Gastroesophageal sphincter (tissue), 3 donors: ENCODE results near the gene TMOD3.

Experiments used
- EP300 ChIP-seq: sonication (generic); formaldehyde crosslinking; IDR thresholded peaks from one replicate; pipeline ENCODE4 v1.6.1; 2017; ENCODE audit warnings: antibody characterized with exemption, mild to moderate bottlenecking
- POLR2A ChIP-seq, 2 donors: fragments of 450-650 bp; IDR thresholded peaks; one replicate each; pipeline ENCODE4 v1.6.1; 2017; ENCODE audit warnings: antibody characterized with exemption in 2 of 2, mild to moderate bottlenecking in 2 of 2, moderate library complexity in 1 of 2
- TF ChIP-seq, protein P1 (sequence below), 4 experiments: fragments of 200-600 bp in 2 of 4; fragments of 450-650 bp in 2 of 4; sonication (generic) in 1 of 4; IDR thresholded peaks; one replicate each; pipeline ENCODE4 v1.5.1; 2017 to 2019; ENCODE audit warnings: antibody characterized with exemption in 4 of 4, mild to moderate bottlenecking in 2 of 4, moderate library complexity in 2 of 4

DNA sequence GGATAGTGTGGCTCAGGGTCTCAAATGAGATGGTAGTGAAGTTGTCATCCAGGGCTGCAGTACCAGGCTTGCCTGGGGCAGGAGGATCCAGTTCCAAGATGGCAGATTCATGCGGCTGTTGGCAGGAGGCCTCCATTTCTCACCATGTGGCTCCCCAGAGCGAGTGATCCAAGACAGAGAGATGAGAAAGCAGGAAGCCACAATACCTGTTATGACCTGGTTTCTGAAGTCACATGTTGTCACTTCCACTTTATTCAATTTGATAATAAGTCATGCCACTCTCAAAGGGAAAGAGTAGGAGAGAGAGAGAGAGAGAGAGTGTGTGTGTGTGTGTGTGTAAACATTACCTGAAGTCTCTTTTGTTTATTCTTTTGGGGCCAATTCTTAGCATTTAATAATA, 47.9 kb upstream of the TMOD3 start:
- TF ChIP-seq POLR2A (IDR thresholded peaks at IDR 0.05) (no peak), EP300 (no peak)
- TF ChIP-seq, protein P1, sequence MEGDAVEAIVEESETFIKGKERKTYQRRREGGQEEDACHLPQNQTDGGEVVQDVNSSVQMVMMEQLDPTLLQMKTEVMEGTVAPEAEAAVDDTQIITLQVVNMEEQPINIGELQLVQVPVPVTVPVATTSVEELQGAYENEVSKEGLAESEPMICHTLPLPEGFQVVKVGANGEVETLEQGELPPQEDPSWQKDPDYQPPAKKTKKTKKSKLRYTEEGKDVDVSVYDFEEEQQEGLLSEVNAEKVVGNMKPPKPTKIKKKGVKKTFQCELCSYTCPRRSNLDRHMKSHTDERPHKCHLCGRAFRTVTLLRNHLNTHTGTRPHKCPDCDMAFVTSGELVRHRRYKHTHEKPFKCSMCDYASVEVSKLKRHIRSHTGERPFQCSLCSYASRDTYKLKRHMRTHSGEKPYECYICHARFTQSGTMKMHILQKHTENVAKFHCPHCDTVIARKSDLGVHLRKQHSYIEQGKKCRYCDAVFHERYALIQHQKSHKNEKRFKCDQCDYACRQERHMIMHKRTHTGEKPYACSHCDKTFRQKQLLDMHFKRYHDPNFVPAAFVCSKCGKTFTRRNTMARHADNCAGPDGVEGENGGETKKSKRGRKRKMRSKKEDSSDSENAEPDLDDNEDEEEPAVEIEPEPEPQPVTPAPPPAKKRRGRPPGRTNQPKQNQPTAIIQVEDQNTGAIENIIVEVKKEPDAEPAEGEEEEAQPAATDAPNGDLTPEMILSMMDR (IDR thresholded peaks at IDR 0.05): no peak
